SK-N-SH (cell line): Measurements from ENCODE around the gene CCDC13. TPM values are rescaled to one million over a fixed set of nuclear protein-coding genes. Genes with fewer than 3 reads are reported as not detected.

ENCODE experiments used
- CTCF ChIA-PET: fragments of 300-600, 350-600 bp; formaldehyde crosslinking; extraction: SDS; loops from one replicate; lab custom pipeline; 2021; lab: Yijun Ruan, JAX
- POLR2A ChIA-PET: fragments of 350-600 bp; sonication (Branson Sonifier 250); formaldehyde crosslinking; extraction: SDS; loops from one replicate; lab custom pipeline; 2020; ENCODE audit warnings: antibody characterized with exemption, inconsistent platforms; lab: Yijun Ruan, JAX
- DNase-seq: peaks from one replicate; pipeline ENCODE4 v3.0.0; 2012
- H2AFZ ChIP-seq: fragments of 200-600 bp; sonication (generic); 2 replicates; pipeline ENCODE4 v1.8.1; 2016; ENCODE audit warnings: antibody characterized with exemption, mild to moderate bottlenecking, low read depth
- H3F3A ChIP-seq: fragments of 200-600 bp; sonication (generic); replicated peaks from 2 replicates; pipeline ENCODE3; 2016; ENCODE audit warnings: antibody characterized with exemption, mild to moderate bottlenecking; ENCODE audit not compliant: insufficient read depth
- H3K27ac ChIP-seq, 2 experiments: fragments of 200-500 bp in 1 of 2; fragments of 200-600 bp in 1 of 2; sonication (Bioruptor generic) in 1 of 2; sonication (generic), shearing (Covaris generic) in 1 of 2; 2 replicates each; pipeline versions ENCODE4 v1.5.1 to v1.6.1; 2014 to 2016; ENCODE audit warnings: low read depth in 2 of 2, inconsistent platforms in 1 of 2, low read length in 1 of 2, mild to moderate bottlenecking in 1 of 2, mixed read lengths in 1 of 2
- H3K27me3 ChIP-seq: fragments of 200-600 bp; sonication (generic), shearing (Covaris generic); 2 replicates; pipeline ENCODE4 v1.6.1; 2016; ENCODE audit warnings: mixed run types; ENCODE audit not compliant: insufficient read depth
- H3K36me3 ChIP-seq, 2 experiments: fragments of 200-500 bp in 1 of 2; fragments of 200-600 bp in 1 of 2; sonication (Bioruptor generic) in 1 of 2; sonication (generic) in 1 of 2; replicated peaks in 1 of 2; 2 replicates each; pipeline versions ENCODE3 to v1.5.1; 2014 to 2016; ENCODE audit warnings: low read length in 1 of 2, mild to moderate bottlenecking in 1 of 2; ENCODE audit not compliant: insufficient read depth in 2 of 2, control insufficient read depth in 1 of 2
- H3K4me1 ChIP-seq, 2 experiments: fragments of 200-500 bp in 1 of 2; fragments of 200-600 bp in 1 of 2; sonication (Bioruptor generic) in 1 of 2; sonication (generic), shearing (Covaris generic) in 1 of 2; 2 replicates each; pipeline versions ENCODE4 v1.5.1 to v1.6.1; 2014 to 2016; ENCODE audit warnings: low read depth in 1 of 2, low read length in 1 of 2, mixed run types in 1 of 2; ENCODE audit not compliant: insufficient read depth in 2 of 2, control insufficient read depth in 1 of 2
- H3K4me2 ChIP-seq: fragments of 200-600 bp; sonication (generic), shearing (Covaris generic); 2 replicates; pipeline ENCODE4 v1.6.1; 2017; ENCODE audit warnings: mixed run types
- H3K4me3 ChIP-seq, 2 experiments: fragments of 200-500 bp in 1 of 2; fragments of 200-600 bp in 1 of 2; sonication (Bioruptor generic) in 1 of 2; sonication (generic), shearing (Covaris generic) in 1 of 2; 2 replicates each; pipeline versions ENCODE4 v1.5.1 to v1.8.1; 2014 to 2016; ENCODE audit warnings: low read depth in 2 of 2, inconsistent platforms in 1 of 2, low read length in 1 of 2, mild to moderate bottlenecking in 1 of 2, mixed read lengths in 1 of 2, moderate library complexity in 1 of 2
- H3K79me2 ChIP-seq: fragments of 200-600 bp; sonication (generic); 2 replicates; pipeline ENCODE4 v1.8.1; 2017; ENCODE audit warnings: mild to moderate bottlenecking; ENCODE audit not compliant: insufficient read depth
- H3K9ac ChIP-seq: fragments of 200-600 bp; sonication (generic); 2 replicates; pipeline ENCODE4 v1.6.1; 2017; ENCODE audit warnings: mixed run types
- H3K9me2 ChIP-seq: fragments of 200-600 bp; sonication (generic); 2 replicates; pipeline ENCODE4 v1.6.1; 2017; ENCODE audit warnings: mixed run types
- H3K9me3 ChIP-seq: fragments of 200-600 bp; sonication (generic); 2 replicates; pipeline ENCODE4 v1.6.1; 2017; ENCODE audit warnings: mixed run types, mild to moderate bottlenecking, moderate library complexity
- H4K20me1 ChIP-seq: fragments of 200-600 bp; sonication (generic); 2 replicates; pipeline ENCODE4 v1.6.1; 2017; ENCODE audit warnings: mild to moderate bottlenecking, mixed run types; ENCODE audit not compliant: insufficient read depth
- CHD2 ChIP-seq: fragments of 150-350 bp; IDR thresholded peaks from 2 replicates; pipeline ENCODE4 v1.6.1; 2018; ENCODE audit warnings: low read length; ENCODE audit not compliant: partially characterized antibody
- EP300 ChIP-seq, 2 experiments: IDR thresholded peaks; 2 replicates each; pipeline versions ENCODE4 v1.4.0 to v1.6.1; 2012; ENCODE audit warnings: borderline replicate concordance in 1 of 2, low read depth in 1 of 2, low read length in 1 of 2
- FOSL2 ChIP-seq: IDR thresholded peaks from 2 replicates; pipeline ENCODE4 v1.4.0; 2012; ENCODE audit warnings: low read depth, mild to moderate bottlenecking, moderate library complexity, borderline replicate concordance
- FOXM1 ChIP-seq: IDR thresholded peaks from 2 replicates; pipeline ENCODE4 v1.4.0; 2012; ENCODE audit warnings: low read depth, mild to moderate bottlenecking
- GABPA ChIP-seq: IDR thresholded peaks from 2 replicates; pipeline ENCODE4 v1.4.0; 2012; ENCODE audit warnings: low read depth, mild to moderate bottlenecking
- NFIC ChIP-seq: IDR thresholded peaks from 2 replicates; pipeline ENCODE4 v1.4.0; 2012; ENCODE audit warnings: borderline replicate concordance
- RAD21 ChIP-seq: IDR thresholded peaks from 2 replicates; pipeline ENCODE4 v1.6.1; 2012; ENCODE audit warnings: mild to moderate bottlenecking, low read length
- RXRA ChIP-seq: IDR thresholded peaks from 2 replicates; pipeline ENCODE4 v1.4.0; 2012; ENCODE audit warnings: low read depth, mild to moderate bottlenecking, borderline replicate concordance
- SIN3A ChIP-seq: IDR thresholded peaks from 2 replicates; pipeline ENCODE4 v1.6.1; 2012; ENCODE audit warnings: low read depth, mild to moderate bottlenecking, low read length, moderate library complexity, borderline replicate concordance
- SMC3 ChIP-seq: IDR thresholded peaks from 2 replicates; pipeline ENCODE4 v1.6.1; 2012; ENCODE audit warnings: low read depth, low read length, improper control_type of control experiment
- TCF12 ChIP-seq: IDR thresholded peaks from 2 replicates; pipeline ENCODE4 v1.4.0; 2012
- YY1 ChIP-seq: IDR thresholded peaks from 2 replicates; pipeline ENCODE4 v1.4.0; 2012; ENCODE audit warnings: low read depth, mild to moderate bottlenecking
- WGBS: methylation state at CpG from one replicate; pipeline ENCODE4 v1.1.6; 2017; ENCODE audit warnings: low lambda C conversion rate; 5-methylcytosine and 5-hydroxymethylcytosine counted together
- polyA plus RNA-seq, 3 experiments: library from polyadenylated mRNA; depleted of rRNA; stranded (reverse); fragments of >200 nt; gene quantifications; 2 replicates each; pipeline ENCODE4 v1.2.3, GENCODE V29; 2012
- TF ChIP-seq, protein P1 (sequence below): fragments of 150-350 bp; IDR thresholded peaks from 2 replicates; pipeline ENCODE4 v1.6.1; 2016; ENCODE audit warnings: mild to moderate bottlenecking, low read depth, low read length
- TF ChIP-seq, protein P2 (sequence below): fragments of 150-350 bp; IDR thresholded peaks from 2 replicates; pipeline ENCODE4 v1.6.1; 2017; ENCODE audit warnings: antibody characterized with exemption, low read length, low read depth, borderline replicate concordance
- TF ChIP-seq, protein P3 (sequence below): IDR thresholded peaks from 2 replicates; pipeline ENCODE4 v1.4.0; 2012; ENCODE audit warnings: low read depth
- TF ChIP-seq, protein P4 (sequence below): IDR thresholded peaks from 2 replicates; pipeline ENCODE4; 2012

The CCDC13 gene
- polyA plus RNA-seq, 1 of the 3 experiments (the other 2 are of a cell fraction), result 0.66 TPM

DNA sequence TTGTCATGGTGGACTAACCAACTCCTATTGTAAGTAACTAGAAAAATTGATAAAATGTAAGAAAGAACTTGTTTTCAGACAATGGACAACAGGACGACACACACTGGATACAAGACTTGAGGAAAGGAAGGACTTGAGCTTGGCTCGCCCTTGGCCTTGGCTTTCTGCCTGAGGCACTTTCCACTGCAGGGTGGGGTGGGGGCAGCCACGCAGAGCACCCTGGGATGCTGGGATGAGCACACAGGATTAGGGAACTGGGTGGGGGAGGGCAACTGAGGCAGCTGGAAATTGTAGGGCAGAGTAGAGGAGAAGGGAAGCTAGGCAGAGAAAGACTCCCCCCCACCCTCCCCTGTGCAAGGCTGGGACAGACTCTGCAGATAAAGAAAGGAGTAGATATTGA is 45.0 kb downstream of the CCDC13 start (continued):
- no peak for TF ChIP-seq SIN3A
- TF ChIP-seq, protein P1, sequence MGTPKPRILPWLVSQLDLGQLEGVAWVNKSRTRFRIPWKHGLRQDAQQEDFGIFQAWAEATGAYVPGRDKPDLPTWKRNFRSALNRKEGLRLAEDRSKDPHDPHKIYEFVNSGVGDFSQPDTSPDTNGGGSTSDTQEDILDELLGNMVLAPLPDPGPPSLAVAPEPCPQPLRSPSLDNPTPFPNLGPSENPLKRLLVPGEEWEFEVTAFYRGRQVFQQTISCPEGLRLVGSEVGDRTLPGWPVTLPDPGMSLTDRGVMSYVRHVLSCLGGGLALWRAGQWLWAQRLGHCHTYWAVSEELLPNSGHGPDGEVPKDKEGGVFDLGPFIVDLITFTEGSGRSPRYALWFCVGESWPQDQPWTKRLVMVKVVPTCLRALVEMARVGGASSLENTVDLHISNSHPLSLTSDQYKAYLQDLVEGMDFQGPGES, result no peak
- TF ChIP-seq, all 33 proteins: peak for 0

DNA sequence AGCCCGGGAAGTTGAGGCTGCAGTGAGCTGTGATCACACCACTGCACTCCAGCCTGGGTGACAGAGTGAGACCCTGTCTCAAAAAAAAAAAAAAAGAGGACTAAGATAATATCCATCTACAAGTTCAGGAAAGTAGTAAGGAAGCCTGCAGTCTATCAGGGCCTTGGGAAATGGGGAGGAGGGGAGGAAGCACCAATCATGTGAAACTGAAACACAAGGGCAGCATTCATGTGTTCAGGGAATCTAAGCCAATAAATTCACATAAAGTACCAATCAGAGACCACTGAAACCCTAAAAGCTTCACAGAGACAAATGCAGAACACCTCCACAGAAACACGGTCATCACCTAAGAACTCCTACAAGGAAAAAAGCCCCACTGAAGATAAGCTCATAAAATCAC is 47.6 kb downstream of the CCDC13 start:
- POLR2A ChIA-PET, result no interaction called here
- H3K79me2 ChIP-seq, result no peaks in the 10 kb centered on the region
- CTCF ChIA-PET, result no interaction called here
- no peaks in the 10 kb centered on the region for H3K9me2 ChIP-seq
- H3F3A ChIP-seq, result no peaks in the 10 kb centered on the region
- no peak for TF ChIP-seq FOSL2
- no peak for TF ChIP-seq SMC3
- no peak for TF ChIP-seq RAD21
- no peak for TF ChIP-seq NFIC
- TF ChIP-seq RXRA, result no peak
- TF ChIP-seq GABPA, result no peak
- TF ChIP-seq TCF12, result no peak
- no peak for TF ChIP-seq YY1
- TF ChIP-seq CHD2, result no peak
- no peak for TF ChIP-seq EP300 (IDR thresholded peaks at IDR 0.05; ENCODE audit: borderline replicate concordance in 1 of 2, low read depth in 1 of 2, low read length in 1 of 2)
- TF ChIP-seq, protein P2, sequence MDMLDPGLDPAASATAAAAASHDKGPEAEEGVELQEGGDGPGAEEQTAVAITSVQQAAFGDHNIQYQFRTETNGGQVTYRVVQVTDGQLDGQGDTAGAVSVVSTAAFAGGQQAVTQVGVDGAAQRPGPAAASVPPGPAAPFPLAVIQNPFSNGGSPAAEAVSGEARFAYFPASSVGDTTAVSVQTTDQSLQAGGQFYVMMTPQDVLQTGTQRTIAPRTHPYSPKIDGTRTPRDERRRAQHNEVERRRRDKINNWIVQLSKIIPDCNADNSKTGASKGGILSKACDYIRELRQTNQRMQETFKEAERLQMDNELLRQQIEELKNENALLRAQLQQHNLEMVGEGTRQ, result no peak
- TF ChIP-seq, protein P3, sequence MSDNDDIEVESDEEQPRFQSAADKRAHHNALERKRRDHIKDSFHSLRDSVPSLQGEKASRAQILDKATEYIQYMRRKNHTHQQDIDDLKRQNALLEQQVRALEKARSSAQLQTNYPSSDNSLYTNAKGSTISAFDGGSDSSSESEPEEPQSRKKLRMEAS, result no peak
- TF ChIP-seq, protein P4, sequence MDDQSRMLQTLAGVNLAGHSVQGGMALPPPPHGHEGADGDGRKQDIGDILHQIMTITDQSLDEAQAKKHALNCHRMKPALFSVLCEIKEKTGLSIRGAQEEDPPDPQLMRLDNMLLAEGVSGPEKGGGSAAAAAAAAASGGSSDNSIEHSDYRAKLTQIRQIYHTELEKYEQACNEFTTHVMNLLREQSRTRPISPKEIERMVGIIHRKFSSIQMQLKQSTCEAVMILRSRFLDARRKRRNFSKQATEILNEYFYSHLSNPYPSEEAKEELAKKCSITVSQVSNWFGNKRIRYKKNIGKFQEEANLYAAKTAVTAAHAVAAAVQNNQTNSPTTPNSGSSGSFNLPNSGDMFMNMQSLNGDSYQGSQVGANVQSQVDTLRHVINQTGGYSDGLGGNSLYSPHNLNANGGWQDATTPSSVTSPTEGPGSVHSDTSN, result no peak
- TF ChIP-seq FOXM1, result no peak
- no peaks in the 10 kb centered on the region for H3K9me3 ChIP-seq
- H3K4me3 ChIP-seq, result no peak overlapping the region
- H3K27me3 ChIP-seq, result peaks cover 4% of the 10 kb centered on the region; the same call in 1 of the 2 replicates
- no peaks in the 10 kb centered on the region for H3K36me3 ChIP-seq
- peaks cover 0 to 12% of the 10 kb centered on the region in 2 experiments; a peak in 1 of 4 replicates for H3K4me1 ChIP-seq
- H3K27ac ChIP-seq, result no peak overlapping the region
- DNase-seq, result no peak
- no peak overlapping the region for H3K4me2 ChIP-seq
- no peak overlapping the region for H2AFZ ChIP-seq
- no peaks in the 10 kb centered on the region for H4K20me1 ChIP-seq
- 32% methylated on average over 2 of the region's 2 CpGs for WGBS
- H3K9ac ChIP-seq, result no peak overlapping the region
